ENCODE data around the gene VSIG8.
A peak's percentile ranks its signal among the peaks of the same experiment; 100 is the strongest.

VSIG8 gene

GRCh38 chr1:159883134-159883533 lies 20.7 kb upstream of the VSIG8 start:
- DNase-seq = no peak

- DNase-seq = peak; percentile 78 to 90 (median 89)
Observed at GRCh38 chr1:159882527-159882862, 20.0 kb upstream of the VSIG8 start.

DNA sequence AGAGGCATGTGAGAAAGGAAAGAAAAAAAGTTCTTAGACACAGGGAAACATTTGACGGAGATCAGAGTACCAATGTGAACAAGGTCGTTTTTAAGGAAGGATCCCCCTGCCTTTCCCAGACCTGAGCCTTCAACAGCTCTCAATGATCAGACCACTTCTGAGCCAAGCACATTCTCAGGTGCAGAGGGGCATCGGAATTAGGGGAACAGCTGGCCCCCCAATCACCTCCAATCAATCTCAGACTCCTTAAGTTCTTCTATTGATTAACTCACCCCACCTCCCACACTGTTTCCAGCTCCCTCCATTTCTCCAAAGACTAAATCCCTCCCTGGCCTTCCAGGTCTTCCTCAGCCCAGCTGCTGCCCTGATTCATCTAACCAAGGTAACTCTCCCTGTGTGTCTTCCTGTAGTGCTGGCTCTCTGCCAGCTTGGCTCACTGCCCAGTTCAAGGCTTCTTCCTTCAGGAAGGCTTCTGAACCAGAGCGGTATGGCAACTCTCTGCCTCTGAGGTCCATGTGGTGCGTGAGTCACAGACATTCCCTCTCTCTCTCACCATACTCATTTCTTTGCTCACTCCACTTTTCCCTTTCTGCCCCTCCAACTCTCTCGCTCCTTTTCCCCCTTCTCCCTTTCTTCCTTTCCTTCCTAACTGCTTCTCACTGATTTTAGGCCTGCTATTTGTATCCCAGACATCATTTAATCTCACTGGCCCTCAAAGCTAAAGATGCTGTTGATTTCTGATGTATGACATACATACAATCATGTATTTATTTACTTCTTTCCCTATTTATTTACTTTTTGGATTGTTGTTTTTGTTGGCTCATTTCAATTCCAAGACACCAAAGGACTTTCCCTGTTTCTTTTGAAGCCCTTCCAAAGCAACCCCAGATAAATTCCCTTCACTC lies 19.4 kb upstream of the VSIG8 start:
- DNase-seq = peak; percentile 80 to 81 (median 81)

DNA sequence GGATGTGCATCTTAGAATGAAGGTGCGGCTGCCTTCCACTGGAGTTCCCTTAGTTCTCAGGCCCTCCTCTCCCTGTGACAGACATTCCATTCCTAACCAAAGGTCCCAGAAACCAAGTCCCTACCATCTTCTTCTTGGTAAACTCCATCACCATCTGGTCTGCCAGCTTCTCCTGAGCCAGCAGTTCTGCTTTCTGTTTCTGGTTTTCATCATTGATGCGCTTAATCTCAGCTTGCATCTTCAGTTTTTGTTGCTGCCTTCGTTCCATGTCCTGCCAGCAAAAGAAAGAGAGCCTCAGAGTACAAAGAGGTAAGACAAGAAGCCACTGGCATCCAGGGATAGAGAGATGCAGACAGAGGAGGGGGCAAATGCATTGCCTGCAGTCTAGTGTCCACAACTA lies 18.0 kb upstream of the VSIG8 start:
- peak; percentile 62 to 66 (median 63) for DNase-seq

DNA sequence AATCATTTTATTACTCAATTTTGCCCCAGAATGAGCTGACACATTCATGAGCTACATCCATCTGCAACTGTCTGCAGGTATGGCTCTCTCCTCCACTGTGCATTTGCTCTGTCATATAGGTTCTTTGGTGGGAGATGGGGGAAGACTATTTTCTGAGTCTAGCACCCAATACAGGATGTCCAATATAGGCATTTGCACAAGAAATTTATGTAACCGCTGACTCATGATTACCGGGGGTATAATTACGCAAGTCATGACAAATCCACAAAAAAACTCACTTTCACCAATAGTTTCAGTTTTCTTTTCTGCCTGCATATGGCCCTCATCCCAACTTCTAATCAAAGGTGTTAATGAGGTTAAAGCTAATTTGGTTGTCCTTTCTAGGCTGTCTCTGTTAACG lies 17.5 kb upstream of the VSIG8 start:
- peak; percentile 81 to 95 (median 94) for DNase-seq

DNA sequence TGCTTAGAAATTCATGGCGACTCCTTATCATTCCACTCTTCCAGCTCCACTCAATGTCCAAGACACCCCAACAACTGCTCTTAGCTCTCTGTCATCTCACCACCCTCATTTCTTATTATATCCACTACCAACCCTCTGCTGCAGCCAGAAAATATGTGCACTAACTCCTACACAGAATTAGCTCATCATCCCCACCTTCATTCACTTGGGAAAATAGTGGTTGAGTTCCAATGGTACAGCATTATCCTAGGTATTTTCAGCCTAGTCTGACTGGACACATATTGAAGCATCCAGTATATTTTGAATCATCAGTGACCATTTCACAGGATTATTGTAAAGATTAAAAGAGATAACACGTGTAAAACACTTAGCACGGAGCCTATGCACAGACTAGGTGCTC lies 16.7 kb upstream of the VSIG8 start:
- DNase-seq = no peak

DNA sequence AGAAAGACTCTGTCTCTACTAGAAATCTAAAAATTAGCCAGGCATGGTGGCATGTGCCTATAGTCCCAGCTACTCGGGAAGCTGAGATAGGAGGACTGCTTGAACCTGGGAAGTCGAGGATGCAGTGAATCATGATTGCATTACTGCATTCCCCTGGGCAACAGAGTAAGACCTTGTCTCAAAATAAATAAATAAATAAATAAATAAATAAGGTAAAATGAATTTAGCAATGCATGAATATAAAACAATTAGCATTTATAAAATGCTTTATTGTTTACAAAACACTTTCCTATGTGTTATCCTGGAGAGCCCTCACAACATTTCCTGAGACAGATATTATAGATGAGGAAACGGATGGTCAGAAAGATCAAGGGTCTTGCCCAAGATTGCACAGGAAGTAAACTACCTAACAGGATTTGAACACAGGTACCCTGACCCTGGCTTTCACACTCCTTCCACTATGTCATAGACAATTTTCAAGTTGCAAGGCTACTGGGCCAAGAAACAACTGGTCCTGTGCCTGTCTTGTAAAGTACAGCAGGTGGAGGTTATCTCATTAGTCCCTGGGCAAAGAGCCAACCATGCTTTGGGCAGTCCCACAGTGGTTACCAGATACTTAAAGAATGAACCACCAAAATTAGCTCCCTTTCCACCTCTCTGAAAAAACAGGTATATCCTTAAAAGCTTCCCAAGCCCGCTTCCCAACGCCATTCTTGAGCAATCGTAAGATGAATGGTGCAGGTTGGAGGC lies 15.4 kb upstream of the VSIG8 start:
- no peak for DNase-seq

- DNase-seq = no peak
Observed at GRCh38 chr1:159873530-159874143, 11.2 kb upstream of the VSIG8 start.

DNA sequence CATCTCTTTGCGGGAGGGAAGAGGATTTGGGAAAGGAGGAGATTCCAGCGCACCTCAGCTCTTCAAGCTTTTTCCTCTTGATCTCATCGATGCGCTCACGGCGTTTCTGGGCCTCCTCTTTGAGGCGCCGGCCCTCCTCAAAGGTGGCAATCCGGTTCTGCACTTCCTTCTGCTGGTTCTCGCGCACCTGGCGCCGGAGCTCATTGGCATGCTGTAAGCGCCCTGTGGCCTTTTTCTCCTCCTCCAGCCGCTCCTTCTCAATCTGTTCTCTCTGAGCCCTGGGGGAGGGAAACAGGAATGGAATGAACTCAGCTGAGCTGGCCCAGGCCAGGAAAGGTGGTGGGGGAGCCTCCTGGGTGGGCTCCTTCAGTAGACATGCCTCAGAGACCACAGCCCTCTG lies 10.4 kb upstream of the VSIG8 start:
- DNase-seq = no peak

DNA sequence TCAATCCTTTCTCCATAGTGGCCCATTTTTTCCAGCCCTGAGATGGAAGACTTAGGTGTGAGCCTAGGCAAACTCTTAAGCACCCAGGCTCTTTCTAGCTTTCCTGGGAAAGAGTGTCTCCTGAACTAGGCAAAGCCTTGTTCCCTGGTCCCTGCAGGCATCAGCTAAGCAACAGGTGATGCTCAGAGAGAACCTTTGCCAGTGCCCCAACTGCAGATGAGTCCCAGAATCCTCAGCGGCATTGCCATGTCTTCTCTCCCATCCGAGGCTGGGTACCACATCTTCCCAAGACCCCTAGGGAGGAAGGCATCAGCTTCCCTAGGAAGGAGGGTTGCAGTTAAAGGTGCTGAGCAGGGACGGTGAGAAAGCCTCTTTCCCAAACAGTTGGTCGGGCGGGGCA lies 8.2 kb upstream of the VSIG8 start:
- no peak for DNase-seq

GRCh38 chr1:159869607-159870006 lies 7.2 kb upstream of the VSIG8 start:
- DNase-seq = no peak

- peak; percentile 70 to 74 (median 71) for DNase-seq
Observed at GRCh38 chr1:159869173-159869572, 6.7 kb upstream of the VSIG8 start.

GRCh38 chr1:159868766-159869165 lies 6.3 kb upstream of the VSIG8 start:
- no peak for DNase-seq

- no peak for DNase-seq
Observed at GRCh38 chr1:159867664-159868026, 5.2 kb upstream of the VSIG8 start.

DNA sequence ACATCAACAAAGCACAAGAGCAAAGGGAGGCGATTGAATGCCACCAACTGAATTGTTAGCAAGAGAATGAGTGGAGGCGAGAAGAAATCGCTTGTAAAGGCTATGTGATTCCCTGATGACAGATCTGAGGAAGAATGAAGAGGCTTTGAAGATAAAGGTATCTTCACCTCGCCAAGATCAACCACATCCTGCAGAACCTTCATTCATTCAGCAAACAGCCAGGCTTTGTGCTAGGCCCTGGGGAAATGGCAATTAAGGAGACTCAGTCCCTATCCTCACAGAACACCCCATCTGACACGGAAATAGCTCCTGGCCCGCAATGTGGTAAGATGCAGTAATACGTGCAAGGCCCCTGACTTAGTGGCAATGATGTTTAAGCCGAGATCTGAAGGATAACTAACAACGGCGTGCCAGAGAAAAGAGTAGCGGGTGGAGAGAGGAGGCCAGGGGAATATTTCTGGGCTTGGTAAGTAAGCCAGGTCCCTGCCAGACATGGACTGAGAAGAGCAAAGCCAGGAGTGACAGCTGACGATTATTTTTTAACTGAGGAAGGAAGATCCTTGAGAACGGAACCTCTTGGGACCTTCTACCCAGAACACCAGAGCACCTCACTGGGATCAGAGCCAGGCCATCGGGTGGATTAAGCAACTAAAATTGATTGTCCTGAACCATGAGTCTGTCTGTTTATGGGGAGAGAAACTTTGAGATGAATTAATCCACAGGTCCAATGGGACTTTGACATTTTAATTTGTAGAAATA lies 4.6 kb upstream of the VSIG8 start:
- no peak for DNase-seq

GRCh38 chr1:159866066-159866465 lies 3.6 kb upstream of the VSIG8 start:
- DNase-seq = no peak

GRCh38 chr1:159864262-159864661 lies 1.8 kb upstream of the VSIG8 start:
- DNase-seq = no peak

GRCh38 chr1:159862031-159862430 lies 426 bp downstream of the VSIG8 start:
- DNase-seq = no peak

GRCh38 chr1:159861218-159861617 lies 1.2 kb downstream of the VSIG8 start:
- no peak for DNase-seq

GRCh38 chr1:159860456-159860855 lies 2.0 kb downstream of the VSIG8 start:
- DNase-seq = no peak

- DNase-seq = no peak
Observed at GRCh38 chr1:159859767-159860322, 2.6 kb downstream of the VSIG8 start.

GRCh38 chr1:159857889-159858288 lies 4.6 kb downstream of the VSIG8 start:
- DNase-seq = no peak

DNA sequence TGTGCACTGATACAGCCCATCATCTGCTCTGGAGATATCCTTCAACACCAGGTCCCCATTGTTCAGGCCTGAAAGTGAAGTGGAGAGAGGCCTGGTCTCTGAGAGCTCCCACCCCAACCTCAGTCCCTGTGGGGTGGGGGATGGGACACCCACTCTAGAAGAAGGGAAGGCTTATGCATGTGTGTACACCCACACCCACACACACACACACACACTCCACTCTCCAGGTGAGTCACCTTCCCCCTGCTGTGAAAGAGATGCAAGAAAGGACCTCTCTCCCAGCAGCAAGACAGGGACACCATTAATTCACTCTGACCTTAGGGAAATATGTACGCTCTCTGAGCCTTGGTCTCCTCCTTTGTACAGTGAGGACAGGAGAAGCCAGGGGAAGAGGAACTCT lies 5.9 kb downstream of the VSIG8 start:
- DNase-seq = no peak
